Kidney epithelial cell (primary cell): ENCODE results near the gene CSNK1A1. TPM values are rescaled to one million over a fixed set of nuclear protein-coding genes. Genes with fewer than 3 reads are reported as not detected.
"Not testable (repeated sequence)": the region's sequence is repeated elsewhere in the genome, so short reads cannot be mapped to it uniquely, and the experiment has no call there.

ENCODE experiments used
- DNase-seq: peaks from one replicate; pipeline ENCODE4 v3.0.0-alpha.2; 2010; ENCODE audit warnings: low read depth
- H3K27me3 ChIP-seq: 2 replicates; pipeline ENCODE4 v1.6.0; 2011; ENCODE audit warnings: low read length; ENCODE audit not compliant: control insufficient read depth, insufficient read depth
- H3K36me3 ChIP-seq: 2 replicates; pipeline ENCODE4 v1.5.1; 2011; ENCODE audit warnings: low read length; ENCODE audit not compliant: control insufficient read depth, insufficient read depth
- H3K4me3 ChIP-seq: 2 replicates; pipeline ENCODE4 v1.5.1; 2011; ENCODE audit warnings: low read depth, mild to moderate bottlenecking, control low read depth, low read length
- total RNA-seq: library from RNA; depleted of rRNA; stranded (reverse); fragments of >200 nt; gene quantifications from 2 replicates; pipeline ENCODE4 v1.2.3, GENCODE V29; 2015
- TF ChIP-seq, protein P1 (sequence below): IDR thresholded peaks from 2 replicates; pipeline ENCODE4 v1.5.1; 2011; ENCODE audit warnings: mild to moderate bottlenecking, moderate library complexity, low read length, control low read depth, inconsistent platforms; ENCODE audit not compliant: insufficient read depth, poor library complexity, severe bottlenecking

Gene CSNK1A1
- total RNA-seq, 1 donor from 2014 or later: 270 TPM

GRCh38 chr5:149596712-149597111 is 45.5 kb upstream of the CSNK1A1 start:
- no peaks in the 10 kb centered on the region for H3K36me3 ChIP-seq
- DNase-seq: no peak
- no peaks in the 10 kb centered on the region for H3K27me3 ChIP-seq
- TF ChIP-seq, protein P1, sequence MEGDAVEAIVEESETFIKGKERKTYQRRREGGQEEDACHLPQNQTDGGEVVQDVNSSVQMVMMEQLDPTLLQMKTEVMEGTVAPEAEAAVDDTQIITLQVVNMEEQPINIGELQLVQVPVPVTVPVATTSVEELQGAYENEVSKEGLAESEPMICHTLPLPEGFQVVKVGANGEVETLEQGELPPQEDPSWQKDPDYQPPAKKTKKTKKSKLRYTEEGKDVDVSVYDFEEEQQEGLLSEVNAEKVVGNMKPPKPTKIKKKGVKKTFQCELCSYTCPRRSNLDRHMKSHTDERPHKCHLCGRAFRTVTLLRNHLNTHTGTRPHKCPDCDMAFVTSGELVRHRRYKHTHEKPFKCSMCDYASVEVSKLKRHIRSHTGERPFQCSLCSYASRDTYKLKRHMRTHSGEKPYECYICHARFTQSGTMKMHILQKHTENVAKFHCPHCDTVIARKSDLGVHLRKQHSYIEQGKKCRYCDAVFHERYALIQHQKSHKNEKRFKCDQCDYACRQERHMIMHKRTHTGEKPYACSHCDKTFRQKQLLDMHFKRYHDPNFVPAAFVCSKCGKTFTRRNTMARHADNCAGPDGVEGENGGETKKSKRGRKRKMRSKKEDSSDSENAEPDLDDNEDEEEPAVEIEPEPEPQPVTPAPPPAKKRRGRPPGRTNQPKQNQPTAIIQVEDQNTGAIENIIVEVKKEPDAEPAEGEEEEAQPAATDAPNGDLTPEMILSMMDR: no peak
- H3K4me3 ChIP-seq: no peak overlapping the region

- H3K36me3 ChIP-seq, DNase-seq, H3K4me3 ChIP-seq, H3K27me3 ChIP-seq: not testable (repeated sequence)
Observed at GRCh38 chr5:149595105-149595504, 43.9 kb upstream of the CSNK1A1 start.

DNA sequence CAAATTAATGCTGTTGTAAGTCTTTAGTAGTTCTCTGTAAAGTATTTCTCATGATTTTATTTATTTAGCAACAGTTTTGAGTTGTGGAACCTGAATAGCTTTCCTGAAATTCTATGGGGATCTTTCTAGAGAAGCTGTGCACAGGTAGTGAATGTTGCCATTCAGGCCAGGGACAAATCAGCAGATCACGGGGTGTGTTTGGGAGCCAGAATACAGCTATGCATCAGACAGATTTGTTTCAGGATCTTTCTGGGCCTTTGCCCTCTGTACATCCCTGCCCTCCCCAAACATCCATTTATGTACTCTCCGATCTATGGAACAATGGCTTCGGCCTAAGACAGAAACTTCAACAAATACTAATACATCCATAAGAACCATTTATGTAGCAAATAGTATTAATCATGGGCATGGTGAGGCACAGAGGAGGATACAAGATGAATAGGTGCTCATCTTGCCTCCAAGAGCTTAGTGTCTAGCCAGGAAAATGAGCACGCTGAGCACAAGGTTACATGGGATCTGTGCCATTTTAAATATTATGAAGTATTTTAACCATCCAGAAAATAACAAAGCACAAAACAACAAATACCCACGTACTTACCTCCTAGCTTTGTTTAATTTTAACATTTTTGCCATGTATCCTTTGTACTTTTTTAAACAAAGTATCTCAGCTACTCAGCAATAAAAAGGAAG is 43.1 kb upstream of the CSNK1A1 start:
- Histone ChIP-seq H3K27me3 (no peaks in the 10 kb centered on the region), H3K36me3 (no peaks in the 10 kb centered on the region), H3K4me3 (no peak overlapping the region)
- DNase-seq: no peak
- TF ChIP-seq, protein P1: no peak

DNA sequence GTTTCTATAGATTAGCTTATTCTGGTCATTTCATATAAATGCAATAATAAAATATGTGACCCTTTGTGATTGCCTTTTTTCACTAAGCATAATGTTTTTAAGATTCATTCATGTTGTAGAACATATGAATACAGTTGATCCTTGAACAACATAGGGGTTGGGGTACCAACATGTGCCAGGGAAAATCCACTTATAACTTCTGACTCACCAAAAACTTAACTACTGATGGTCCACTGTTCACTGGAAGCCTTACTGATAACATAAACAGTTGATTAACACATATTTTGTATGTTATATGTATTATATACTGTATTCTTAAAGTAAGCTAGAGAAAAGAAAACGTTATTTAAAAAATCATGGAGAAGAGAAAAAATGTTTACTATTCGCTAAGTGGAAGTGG is 42.1 kb upstream of the CSNK1A1 start:
- Histone ChIP-seq H3K27me3 (no peaks in the 10 kb centered on the region), H3K36me3 (no peaks in the 10 kb centered on the region), H3K4me3 (no peak overlapping the region)
- no peak for DNase-seq
- TF ChIP-seq, protein P1: no peak

GRCh38 chr5:149588936-149589335 is 37.7 kb upstream of the CSNK1A1 start:
- H3K4me3 ChIP-seq: no peak overlapping the region
- TF ChIP-seq, protein P1: no peak
- no peaks in the 10 kb centered on the region for H3K36me3 ChIP-seq
- no peaks in the 10 kb centered on the region for H3K27me3 ChIP-seq
- no peak for DNase-seq

DNA sequence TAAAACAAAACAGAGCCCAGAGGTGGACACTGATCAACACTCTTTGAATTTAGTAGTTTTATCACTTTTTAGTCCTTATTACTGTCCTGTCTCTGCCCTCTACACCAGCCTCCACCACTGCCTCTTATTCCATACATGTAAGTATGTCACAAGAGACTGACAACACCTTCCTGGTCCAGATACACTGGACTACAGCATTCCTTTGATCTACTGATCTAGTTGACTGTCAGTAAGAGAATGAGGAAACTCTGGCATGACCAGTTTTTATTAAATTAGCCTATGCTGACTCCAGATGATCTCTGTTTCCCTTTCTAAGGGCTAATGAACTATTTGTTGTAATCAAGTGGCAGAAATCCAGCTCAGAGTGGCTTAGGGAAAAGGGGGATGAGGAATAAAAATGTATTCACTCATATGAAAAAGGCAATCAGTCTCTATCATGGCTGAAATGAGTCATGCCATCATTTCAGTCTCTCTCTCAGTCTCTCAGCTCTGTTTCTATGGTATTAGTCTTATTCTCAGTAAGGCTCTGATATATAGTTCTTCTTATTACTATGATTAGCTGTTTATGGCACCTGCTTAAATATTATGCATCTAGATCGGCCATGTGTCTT is 35.6 kb upstream of the CSNK1A1 start:
- Histone ChIP-seq H3K4me3 (no peak overlapping the region), H3K36me3 (no peaks in the 10 kb centered on the region), H3K27me3 (no peaks in the 10 kb centered on the region)
- TF ChIP-seq, protein P1: no peak
- DNase-seq: no peak
